H1 (cell line): ENCODE results near the gene C1QTNF4. TPM values are rescaled to one million over a fixed set of nuclear protein-coding genes. Genes with fewer than 3 reads are reported as not detected.

Source experiments
- CTCF ChIA-PET: fragments of 300-600 bp; sonication (Branson Sonifier 250); formaldehyde crosslinking; loops from one replicate; lab custom pipeline; 2021; ENCODE audit not compliant: partially characterized antibody; lab: Charles Lee
- POLR2A ChIA-PET: fragments of 300-600 bp; sonication (Branson Sonifier 250); formaldehyde crosslinking; loops from one replicate; lab custom pipeline; 2021; ENCODE audit warnings: inconsistent platforms; ENCODE audit not compliant: partially characterized antibody; lab: Charles Lee
- DNase-seq, 2 experiments: peaks; one replicate each; pipeline versions ENCODE4 v3.0.0 to v3.0.0-alpha.2; 2010 to 2022; ENCODE audit warnings: low spot score in 2 of 2, low read depth in 1 of 2, mixed read lengths in 1 of 2
- FAIRE-seq: peaks from 2 replicates; lab custom pipeline; 2011; peaks lifted over from hg19 to GRCh38; lab: Jason Lieb, UNC
- H2AFZ ChIP-seq: 2 replicates; pipeline ENCODE4 v1.8.1; 2012; ENCODE audit warnings: low read length, inconsistent platforms
- H2AK5ac ChIP-seq: 2 replicates; pipeline ENCODE4 v1.6.1; 2013; ENCODE audit warnings: low read depth, low read length
- H2BK120ac ChIP-seq: replicated peaks from 2 replicates; pipeline ENCODE3; 2013; ENCODE audit warnings: low read depth, low read length, inconsistent platforms
- H2BK12ac ChIP-seq: 2 replicates; pipeline ENCODE4 v1.6.1; 2013; ENCODE audit warnings: low read depth, low read length
- H2BK15ac ChIP-seq: 2 replicates; pipeline ENCODE4 v1.6.1; 2013; ENCODE audit warnings: low read length
- H2BK20ac ChIP-seq: 2 replicates; pipeline ENCODE4 v1.6.1; 2013; ENCODE audit warnings: low read length
- H2BK5ac ChIP-seq: 2 replicates; pipeline ENCODE4 v1.6.1; 2013; ENCODE audit warnings: low read depth, low read length
- H3K14ac ChIP-seq: 2 replicates; pipeline ENCODE4 v1.6.1; 2013; ENCODE audit warnings: inconsistent platforms; ENCODE audit not compliant: insufficient read length
- H3K18ac ChIP-seq: 2 replicates; pipeline ENCODE4 v1.6.1; 2013; ENCODE audit warnings: low read length; ENCODE audit errors: extremely low read depth
- H3K23ac ChIP-seq: 2 replicates; pipeline ENCODE4 v1.6.1; 2013; ENCODE audit warnings: inconsistent platforms; ENCODE audit not compliant: insufficient read length
- H3K23me2 ChIP-seq: 2 replicates; pipeline ENCODE4 v1.6.1; 2013; ENCODE audit warnings: low read depth, low read length
- H3K27ac ChIP-seq: 2 replicates; pipeline ENCODE4 v1.6.1; 2011; ENCODE audit warnings: low read depth, low read length, inconsistent platforms
- H3K27me3 ChIP-seq, 4 experiments: replicated peaks in 1 of 4; 1 replicate in 1 of 4; 2 replicates in 3 of 4; pipeline versions ENCODE4 v1.6.1 to v1.8.1; 2011 to 2013; ENCODE audit warnings: low read length in 3 of 4, mild to moderate bottlenecking in 3 of 4, inconsistent platforms in 2 of 4, mixed read lengths in 2 of 4, moderate library complexity in 1 of 4; ENCODE audit not compliant: control insufficient read depth in 3 of 4, insufficient read depth in 3 of 4; ENCODE audit errors: extremely low read depth in 1 of 4
- H3K36me3 ChIP-seq, 4 experiments: 2 replicates each; pipeline versions ENCODE4 v1.6.1 to v1.8.1; 2011 to 2013; ENCODE audit warnings: mild to moderate bottlenecking in 4 of 4, low read length in 3 of 4, moderate library complexity in 2 of 4, control low read depth in 1 of 4, inconsistent platforms in 1 of 4; ENCODE audit not compliant: insufficient read depth in 4 of 4, control insufficient read depth in 2 of 4
- H3K4ac ChIP-seq: replicated peaks from 2 replicates; pipeline ENCODE3; 2013; ENCODE audit warnings: low read length, low read depth, mixed read lengths, inconsistent platforms; ENCODE audit not compliant: insufficient read length
- H3K4me1 ChIP-seq, 4 experiments: replicated peaks in 1 of 4; 1 replicate in 1 of 4; 2 replicates in 3 of 4; pipeline versions ENCODE4 v1.6.1 to v1.8.1; 2011 to 2013; ENCODE audit warnings: low read length in 3 of 4, inconsistent platforms in 2 of 4, mixed read lengths in 1 of 4; ENCODE audit not compliant: insufficient read depth in 4 of 4, control insufficient read depth in 3 of 4
- H3K4me2 ChIP-seq, 2 experiments: 2 replicates each; pipeline versions ENCODE4 v1.6.1 to v1.8.1; 2011 to 2013; ENCODE audit warnings: low read depth in 2 of 2, low read length in 2 of 2, control low read depth in 1 of 2, inconsistent platforms in 1 of 2, mild to moderate bottlenecking in 1 of 2; ENCODE audit not compliant: insufficient read depth in 1 of 2
- H3K4me3 ChIP-seq, 4 experiments: fragments of 200-600, 300-600 bp in 1 of 4; sonication (generic), shearing (Covaris generic), sonication (Bioruptor Twin) in 1 of 4; 2 replicates each; pipeline versions ENCODE4 v1.5.1 to v1.8.1; 2011 to 2016; ENCODE audit warnings: low read length in 4 of 4, low read depth in 3 of 4, control low read depth in 2 of 4, inconsistent platforms in 2 of 4, mild to moderate bottlenecking in 2 of 4, mixed read lengths in 1 of 4, moderate library complexity in 1 of 4; ENCODE audit not compliant: insufficient read depth in 2 of 4; ENCODE audit errors: extremely low read depth in 1 of 4
- H3K56ac ChIP-seq: replicated peaks from 2 replicates; pipeline ENCODE3; 2013; ENCODE audit warnings: low read depth, mild to moderate bottlenecking, mixed read lengths, low read length, inconsistent platforms; ENCODE audit not compliant: insufficient read length
- H3K79me1 ChIP-seq: 2 replicates; pipeline ENCODE4 v1.6.1; 2013; ENCODE audit warnings: low read depth, low read length, control low read depth
- H3K79me2 ChIP-seq, 2 experiments: 2 replicates each; pipeline versions ENCODE4 v1.6.1 to v1.8.1; 2012 to 2013; ENCODE audit warnings: low read length in 2 of 2, mild to moderate bottlenecking in 2 of 2, inconsistent platforms in 1 of 2; ENCODE audit not compliant: insufficient read depth in 2 of 2, control insufficient read depth in 1 of 2
- H3K9ac ChIP-seq, 4 experiments: replicated peaks in 1 of 4; 1 replicate in 1 of 4; 2 replicates in 3 of 4; pipeline versions ENCODE4 v1.6.1 to v1.8.1; 2011 to 2013; ENCODE audit warnings: low read depth in 3 of 4, low read length in 3 of 4, control low read depth in 2 of 4, mild to moderate bottlenecking in 2 of 4, moderate library complexity in 2 of 4, inconsistent platforms in 1 of 4; ENCODE audit errors: extremely low read depth in 1 of 4
- H3K9me3 ChIP-seq, 2 experiments: 2 replicates each; pipeline versions ENCODE4 v1.6.1 to v1.8.1; 2012 to 2013; ENCODE audit warnings: mild to moderate bottlenecking in 2 of 2, moderate library complexity in 2 of 2, control low read depth in 1 of 2, inconsistent platforms in 1 of 2, low read depth in 1 of 2, low read length in 1 of 2, mixed read lengths in 1 of 2; ENCODE audit not compliant: insufficient read depth in 2 of 2
- H4K20me1 ChIP-seq, 2 experiments: replicated peaks in 1 of 2; 2 replicates each; pipeline versions ENCODE3 to v1.8.1; 2011 to 2013; ENCODE audit warnings: inconsistent platforms in 2 of 2, low read length in 2 of 2, mild to moderate bottlenecking in 1 of 2; ENCODE audit not compliant: insufficient read depth in 2 of 2, control insufficient read depth in 1 of 2
- H4K5ac ChIP-seq: 2 replicates; pipeline ENCODE4 v1.6.1; 2013; ENCODE audit warnings: low read length, low read depth, mixed read lengths, inconsistent platforms; ENCODE audit not compliant: insufficient read length
- H4K8ac ChIP-seq: 2 replicates; pipeline ENCODE4 v1.8.0; 2013; ENCODE audit warnings: mild to moderate bottlenecking, moderate library complexity, low read length, inconsistent platforms; ENCODE audit not compliant: insufficient read depth; ENCODE audit errors: extremely low read depth
- H4K91ac ChIP-seq: replicated peaks from 2 replicates; pipeline ENCODE3; 2013; ENCODE audit warnings: low read length, mixed read lengths, inconsistent platforms; ENCODE audit not compliant: insufficient read length
- KDM4A ChIP-seq: IDR thresholded peaks from one replicate; pipeline ENCODE4 v1.7.1; 2012; ENCODE audit warnings: low read depth, mild to moderate bottlenecking, moderate library complexity, low read length, inconsistent platforms; ENCODE audit not compliant: severe bottlenecking
- NANOG ChIP-seq: IDR thresholded peaks from 2 replicates; pipeline ENCODE4 v1.6.1; 2011; ENCODE audit warnings: low read length, low read depth, mild to moderate bottlenecking, inconsistent platforms; ENCODE audit not compliant: insufficient read depth, poor library complexity, severe bottlenecking
- SAP30 ChIP-seq: fragments of 300-600 bp; sonication (generic); IDR thresholded peaks from 2 replicates; pipeline ENCODE4 v1.7.1; 2012; ENCODE audit warnings: low read length, moderate library complexity, mild to moderate bottlenecking, inconsistent platforms; ENCODE audit not compliant: insufficient read depth, insufficient replicate concordance
- SIN3A ChIP-seq, 2 experiments: IDR thresholded peaks in 1 of 2; conservative IDR thresholded peaks in 1 of 2; 2 replicates each; pipeline ENCODE4 v1.6.1; 2011 to 2012; ENCODE audit warnings: low read length in 2 of 2, improper control_type of control experiment in 1 of 2, low read depth in 1 of 2, mild to moderate bottlenecking in 1 of 2
- TAF7 ChIP-seq: optimal IDR thresholded peaks from 2 replicates; pipeline ENCODE3; 2011; ENCODE audit warnings: low read depth, mild to moderate bottlenecking, inconsistent platforms, low read length, moderate library complexity, borderline replicate concordance
- TBP ChIP-seq: IDR thresholded peaks from 2 replicates; pipeline ENCODE4 v1.6.1; 2011; ENCODE audit warnings: low read depth, low read length, improper control_type of control experiment
- TCF12 ChIP-seq: IDR thresholded peaks from 2 replicates; pipeline ENCODE4 v1.6.1; 2011; ENCODE audit warnings: low read depth, mild to moderate bottlenecking, low read length
- WGBS, 2 experiments: shearing (Covaris generic) in 1 of 2; methylation state at CpG; one replicate each; pipeline versions ENCODE4 v1.1.6 to v1.1.7; 2013 to 2015; ENCODE audit warnings: low lambda C conversion rate in 2 of 2, mixed read lengths in 2 of 2, inconsistent platforms in 1 of 2, low coverage in 1 of 2, missing lambda C conversion rate in 1 of 2; ENCODE audit not compliant: insufficient replicate concordance in 2 of 2, insufficient coverage in 1 of 2, insufficient read length in 1 of 2; ENCODE audit errors: extremely low coverage in 1 of 2, missing lambda C conversion rate in 1 of 2; 5-methylcytosine and 5-hydroxymethylcytosine counted together
- polyA plus RNA-seq, 7 experiments: library from polyadenylated mRNA; depleted of rRNA in 3 of 7; stranded (reverse) in 5 of 7; unstranded in 2 of 7; fragments of >200 nt in 5 of 7; fragments of 200-250 nt in 2 of 7; gene quantifications; 1 replicate in 5 of 7; 2 replicates in 1 of 7; 4 replicates in 1 of 7; pipeline versions ENCODE4 v1.2.1 to v1.2.3, GENCODE V29; 2011 to 2013; ENCODE audit warnings: missing spikeins in 2 of 7, mixed read lengths in 2 of 7
- total RNA-seq: library from RNA; stranded (reverse); fragmentation: NEBNext Ultra II Directional; extraction: Animal tissue kit (Norgen Biotek cat#: 25700); gene quantifications from 2 replicates; pipeline ENCODE4 v1.2.1, GENCODE V29; 2021
- TF ChIP-seq, protein P1 (sequence below): IDR thresholded peaks from 2 replicates; pipeline ENCODE4 v1.6.1; 2011; ENCODE audit warnings: low read length, improper control_type of control experiment
- TF ChIP-seq, protein P2 (sequence below): IDR thresholded peaks from 2 replicates; pipeline ENCODE4 v1.6.1; 2012; ENCODE audit warnings: inconsistent platforms
- TF ChIP-seq, protein P3 (sequence below): IDR thresholded peaks from 2 replicates; pipeline ENCODE4 v1.6.1; 2011; ENCODE audit warnings: low read depth, mild to moderate bottlenecking, low read length; ENCODE audit not compliant: insufficient read depth

The C1QTNF4 gene
- total and polyA plus RNA-seq, 2 of the 8 experiments (the other 6 are each of a cell fraction or from before 2014, with no cell fraction given) = 3.9 to 6.0 TPM

DNA sequence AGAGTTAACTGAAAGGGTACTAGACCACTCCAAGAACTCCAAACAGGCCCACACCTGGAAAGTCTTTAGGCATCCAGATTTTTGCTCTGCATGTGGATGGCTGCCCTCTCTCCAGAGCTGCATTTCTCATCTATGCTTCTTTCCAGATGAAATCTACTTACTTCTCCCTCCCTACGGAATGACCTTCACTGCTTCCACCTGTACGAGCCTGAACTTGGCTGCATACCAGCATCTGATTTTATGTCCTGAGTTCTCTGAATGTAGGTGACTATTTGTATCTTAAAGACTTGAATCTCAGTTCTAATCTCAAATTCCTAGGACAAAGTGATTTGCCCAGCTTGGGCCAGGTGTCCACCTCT is 54.6 kb downstream of the C1QTNF4 start:
- H3K9me3 ChIP-seq = no peaks in the 10 kb centered on the region
- no peak for DNase-seq
- H2BK15ac ChIP-seq = no peak overlapping the region
- H3K27ac ChIP-seq = no peak overlapping the region
- no peak overlapping the region for H2BK5ac ChIP-seq
- H3K23ac ChIP-seq = no peak overlapping the region
- H3K56ac ChIP-seq = no peak overlapping the region
- H3K4me1 ChIP-seq = peaks cover 0 to 10% (median 4%) of the 10 kb centered on the region in 4 experiments; a peak in 5 of 7 replicates
- no peak overlapping the region for H2AK5ac ChIP-seq
- no peak overlapping the region for H3K4ac ChIP-seq
- H4K8ac ChIP-seq = no peak overlapping the region
- H3K4me3 ChIP-seq = no peak overlapping the region
- no peak overlapping the region for H2BK20ac ChIP-seq
- H2AFZ ChIP-seq = no peak overlapping the region
- no peak overlapping the region for H3K9ac ChIP-seq
- no peak overlapping the region for H3K14ac ChIP-seq
- H3K23me2 ChIP-seq = no peaks in the 10 kb centered on the region
- H4K20me1 ChIP-seq = peaks cover 33 to 36% of the 10 kb centered on the region in 2 experiments
- H3K36me3 ChIP-seq = peaks cover 0 to 4% (median 0%) of the 10 kb centered on the region in 4 experiments; a peak in 2 of 8 replicates
- H3K27me3 ChIP-seq = no peaks in the 10 kb centered on the region
- POLR2A ChIA-PET = interaction anchor here (0.6 to 8.8 kb wide), 7 partner anchors 8 to 38 kb away, joined by 3 to 65 read pairs (median 3); partner anchors contain the start of genes CELF1, KBTBD4, NDUFS3 and PTPMT1
- peaks cover 59 to 99% of the 10 kb centered on the region in 2 experiments for H3K79me2 ChIP-seq
- H3K79me1 ChIP-seq = peaks cover 4% of the 10 kb centered on the region
- H4K91ac ChIP-seq = no peak overlapping the region
- WGBS, 2 experiments = 80% methylated on average over 2 of the region's 2 CpGs; no CpG with 5 or more reads in 1 of the 2 experiments
- no peak overlapping the region for H3K18ac ChIP-seq
- CTCF ChIA-PET = interaction anchor here (0.9 to 5.3 kb wide), 5 partner anchors 8 to 77 kb away, joined by 3 to 25 read pairs (median 4); partner anchors contain the start of gene CELF1
- peak overlapping the region in 1 of 2 experiments; percentile 30; a peak in 1 of 4 replicates for H3K4me2 ChIP-seq
- no peak overlapping the region for H2BK12ac ChIP-seq
- no peak overlapping the region for H2BK120ac ChIP-seq
- H4K5ac ChIP-seq = no peak overlapping the region
- no peak for FAIRE-seq
- TF ChIP-seq, protein P1, sequence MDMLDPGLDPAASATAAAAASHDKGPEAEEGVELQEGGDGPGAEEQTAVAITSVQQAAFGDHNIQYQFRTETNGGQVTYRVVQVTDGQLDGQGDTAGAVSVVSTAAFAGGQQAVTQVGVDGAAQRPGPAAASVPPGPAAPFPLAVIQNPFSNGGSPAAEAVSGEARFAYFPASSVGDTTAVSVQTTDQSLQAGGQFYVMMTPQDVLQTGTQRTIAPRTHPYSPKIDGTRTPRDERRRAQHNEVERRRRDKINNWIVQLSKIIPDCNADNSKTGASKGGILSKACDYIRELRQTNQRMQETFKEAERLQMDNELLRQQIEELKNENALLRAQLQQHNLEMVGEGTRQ = no peak
- no peak for TF ChIP-seq SAP30
- TF ChIP-seq, protein P2, sequence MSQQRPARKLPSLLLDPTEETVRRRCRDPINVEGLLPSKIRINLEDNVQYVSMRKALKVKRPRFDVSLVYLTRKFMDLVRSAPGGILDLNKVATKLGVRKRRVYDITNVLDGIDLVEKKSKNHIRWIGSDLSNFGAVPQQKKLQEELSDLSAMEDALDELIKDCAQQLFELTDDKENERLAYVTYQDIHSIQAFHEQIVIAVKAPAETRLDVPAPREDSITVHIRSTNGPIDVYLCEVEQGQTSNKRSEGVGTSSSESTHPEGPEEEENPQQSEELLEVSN = no peak
- no peak for TF ChIP-seq NANOG
- TF ChIP-seq, protein P3, sequence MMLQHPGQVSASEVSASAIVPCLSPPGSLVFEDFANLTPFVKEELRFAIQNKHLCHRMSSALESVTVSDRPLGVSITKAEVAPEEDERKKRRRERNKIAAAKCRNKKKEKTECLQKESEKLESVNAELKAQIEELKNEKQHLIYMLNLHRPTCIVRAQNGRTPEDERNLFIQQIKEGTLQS = no peak
- TF ChIP-seq KDM4A = no peak
- no peak for TF ChIP-seq TBP
- TF ChIP-seq SIN3A (conservative IDR thresholded peaks at IDR 0.05 in 1 of 2, IDR thresholded peaks at IDR 0.05 in 1 of 2; ENCODE audit: low read depth in 1 of 2, low read length in 2 of 2) = no peak
- no peak for TF ChIP-seq TCF12
- TF ChIP-seq TAF7 = no peak
